ENCODE results near the gene ZNF678.
"Not testable (repeated sequence)": the region's sequence is repeated elsewhere in the genome, so short reads cannot be mapped to it uniquely, and the experiment has no call there.

ZNF678 gene

GRCh38 chr1:227662933-227663332 is 99.6 kb downstream of the ZNF678 start:
- Histone ChIP-seq H3K9me3 (ENCODE audit: control extremely low read depth in 1 of 5, control insufficient read depth in 4 of 5, insufficient read depth in 2 of 5, low read depth in 1 of 5, low read length in 4 of 5) (peaks cover 12 to 91% (median 48%) of the 10 kb centered on the region in 5 experiments), H3K4me1 (ENCODE audit: control extremely low read depth in 1 of 4, control insufficient read depth in 4 of 4, insufficient read depth in 4 of 4, low read length in 3 of 4) (no peaks in the 10 kb centered on the region), H3K4me3 (ENCODE audit: control insufficient read depth in 1 of 7, extremely low read depth in 1 of 7, insufficient read depth in 4 of 7, low read depth in 2 of 7, low read length in 6 of 7) (no peak overlapping the region), H3K27ac (ENCODE audit: insufficient read depth in 1 of 2, low read depth in 1 of 2, low read length in 2 of 2, poor library complexity in 1 of 2, severe bottlenecking in 2 of 2) (no peak overlapping the region), H3K36me3 (ENCODE audit: control insufficient read depth in 4 of 4, insufficient read depth in 4 of 4, low read length in 3 of 4) (peaks cover 7 to 36% (median 12%) of the 10 kb centered on the region in 4 experiments), H3K27me3 (replicated peaks in 2 of 5; ENCODE audit: control insufficient read depth in 4 of 5, insufficient read depth in 5 of 5, low read length in 4 of 5) (no peaks in the 10 kb centered on the region)
- no peak for DNase-seq
- CTCF ChIA-PET: no interaction called here
- POLR2A ChIA-PET: no interaction called here
- 100% methylated on average over 2 of the region's 2 CpGs for WGBS (ENCODE audit: insufficient coverage)

GRCh38 chr1:227666286-227666685 is 102.9 kb downstream of the ZNF678 start:
- no peaks in the 10 kb centered on the region for H3K4me1 ChIP-seq (ENCODE audit: control extremely low read depth in 1 of 4, control insufficient read depth in 4 of 4, insufficient read depth in 4 of 4, low read length in 3 of 4)
- no peak overlapping the region for H3K27ac ChIP-seq (ENCODE audit: insufficient read depth in 1 of 2, low read depth in 1 of 2, low read length in 2 of 2, poor library complexity in 1 of 2, severe bottlenecking in 2 of 2)
- CTCF ChIA-PET: interaction anchor here (0.6 kb wide), 1 partner anchor 604 kb away, joined by 3 read pairs; no protein-coding TSS in a partner anchor
- no peaks in the 10 kb centered on the region for H3K27me3 ChIP-seq (replicated peaks in 2 of 5; ENCODE audit: control insufficient read depth in 4 of 5, insufficient read depth in 5 of 5, low read length in 4 of 5)
- no peak overlapping the region for H3K4me3 ChIP-seq (ENCODE audit: control insufficient read depth in 1 of 7, extremely low read depth in 1 of 7, insufficient read depth in 4 of 7, low read depth in 2 of 7, low read length in 6 of 7)
- WGBS (ENCODE audit: insufficient coverage): no CpG with 5 or more reads among the region's 2 CpGs
- POLR2A ChIA-PET: no interaction called here
- peaks cover 16 to 93% (median 57%) of the 10 kb centered on the region in 5 experiments for H3K9me3 ChIP-seq (ENCODE audit: control extremely low read depth in 1 of 5, control insufficient read depth in 4 of 5, insufficient read depth in 2 of 5, low read depth in 1 of 5, low read length in 4 of 5)
- peaks cover 7 to 28% (median 9%) of the 10 kb centered on the region in 4 experiments for H3K36me3 ChIP-seq (ENCODE audit: control insufficient read depth in 4 of 4, insufficient read depth in 4 of 4, low read length in 3 of 4)
- no peak for DNase-seq

- WGBS (ENCODE audit: insufficient coverage): no CpG with 5 or more reads among the region's 1 CpG
- CTCF ChIA-PET: no interaction called here
- POLR2A ChIA-PET: no interaction called here
- Histone ChIP-seq H3K4me3 (ENCODE audit: control insufficient read depth in 1 of 7, extremely low read depth in 1 of 7, insufficient read depth in 4 of 7, low read depth in 2 of 7, low read length in 6 of 7) (no peak overlapping the region), H3K4me1 (ENCODE audit: control extremely low read depth in 1 of 4, control insufficient read depth in 4 of 4, insufficient read depth in 4 of 4, low read length in 3 of 4) (no peaks in the 10 kb centered on the region), H3K27me3 (replicated peaks in 2 of 5; ENCODE audit: control insufficient read depth in 4 of 5, insufficient read depth in 5 of 5, low read length in 4 of 5) (no peaks in the 10 kb centered on the region), H3K36me3 (ENCODE audit: control insufficient read depth in 4 of 4, insufficient read depth in 4 of 4, low read length in 3 of 4) (peaks cover 0 to 2% (median 0%) of the 10 kb centered on the region in 4 experiments), H3K9me3 (ENCODE audit: control extremely low read depth in 1 of 5, control insufficient read depth in 4 of 5, insufficient read depth in 2 of 5, low read depth in 1 of 5, low read length in 4 of 5) (peaks cover 20 to 80% (median 36%) of the 10 kb centered on the region in 5 experiments), H3K27ac (ENCODE audit: insufficient read depth in 1 of 2, low read depth in 1 of 2, low read length in 2 of 2, poor library complexity in 1 of 2, severe bottlenecking in 2 of 2) (no peak overlapping the region)
- DNase-seq: no peak
Observed at GRCh38 chr1:227673441-227673840, 110.1 kb downstream of the ZNF678 start.

- CTCF ChIA-PET: no interaction called here
- WGBS (ENCODE audit: insufficient coverage): 73% methylated on average over 5 of the region's 8 CpGs
Observed at GRCh38 chr1:227685807-227686206, 122.5 kb downstream of the ZNF678 start.

GRCh38 chr1:227697321-227697864 is 134.0 kb downstream of the ZNF678 start:
- H3K36me3 ChIP-seq (ENCODE audit: control insufficient read depth in 4 of 4, insufficient read depth in 4 of 4, low read length in 3 of 4): no peaks in the 10 kb centered on the region
- no peak overlapping the region for H3K4me3 ChIP-seq (ENCODE audit: control insufficient read depth in 1 of 7, extremely low read depth in 1 of 7, insufficient read depth in 4 of 7, low read depth in 2 of 7, low read length in 6 of 7)
- no peak for DNase-seq
- no peaks in the 10 kb centered on the region for H3K27me3 ChIP-seq (replicated peaks in 2 of 5; ENCODE audit: control insufficient read depth in 4 of 5, insufficient read depth in 5 of 5, low read length in 4 of 5)
- H3K4me1 ChIP-seq (ENCODE audit: control extremely low read depth in 1 of 4, control insufficient read depth in 4 of 4, insufficient read depth in 4 of 4, low read length in 3 of 4): no peaks in the 10 kb centered on the region
- H3K9me3 ChIP-seq (ENCODE audit: control extremely low read depth in 1 of 5, control insufficient read depth in 4 of 5, insufficient read depth in 2 of 5, low read depth in 1 of 5, low read length in 4 of 5): peaks cover 6 to 48% (median 11%) of the 10 kb centered on the region in 5 experiments
- ChIA-PET CTCF (no interaction called here), POLR2A (no interaction called here)
- H3K27ac ChIP-seq (ENCODE audit: insufficient read depth in 1 of 2, low read depth in 1 of 2, low read length in 2 of 2, poor library complexity in 1 of 2, severe bottlenecking in 2 of 2): no peak overlapping the region
- WGBS (ENCODE audit: insufficient coverage): no CpG with 5 or more reads among the region's 3 CpGs

More at GRCh38 chr1:227685807-227686206, 122.5 kb downstream of the ZNF678 start:
- POLR2A ChIA-PET: interaction anchor here (0.6 kb wide), 1 partner anchor 9 kb away, joined by 5 read pairs; no protein-coding TSS in a partner anchor
- no peak overlapping the region for H3K4me3 ChIP-seq (ENCODE audit: control insufficient read depth in 1 of 7, extremely low read depth in 1 of 7, insufficient read depth in 4 of 7, low read depth in 2 of 7, low read length in 6 of 7)
- H3K36me3 ChIP-seq (ENCODE audit: control insufficient read depth in 4 of 4, insufficient read depth in 4 of 4, low read length in 3 of 4): no peaks in the 10 kb centered on the region
- H3K27me3 ChIP-seq (replicated peaks in 2 of 5; ENCODE audit: control insufficient read depth in 4 of 5, insufficient read depth in 5 of 5, low read length in 4 of 5): no peaks in the 10 kb centered on the region
- DNase-seq: peak in 1 of 3 donors; percentile 26
- H3K27ac ChIP-seq (ENCODE audit: insufficient read depth in 1 of 2, low read depth in 1 of 2, low read length in 2 of 2, poor library complexity in 1 of 2, severe bottlenecking in 2 of 2): no peak overlapping the region
- peaks cover 5 to 22% (median 9%) of the 10 kb centered on the region in 5 experiments for H3K9me3 ChIP-seq (ENCODE audit: control extremely low read depth in 1 of 5, control insufficient read depth in 4 of 5, insufficient read depth in 2 of 5, low read depth in 1 of 5, low read length in 4 of 5)
- H3K4me1 ChIP-seq (ENCODE audit: control extremely low read depth in 1 of 4, control insufficient read depth in 4 of 4, insufficient read depth in 4 of 4, low read length in 3 of 4): no peaks in the 10 kb centered on the region

- DNase-seq; CTCF ChIA-PET; H3K4me3 ChIP-seq (ENCODE audit: control insufficient read depth in 1 of 7, extremely low read depth in 1 of 7, insufficient read depth in 4 of 7, low read depth in 2 of 7, low read length in 6 of 7); POLR2A ChIA-PET; H3K27ac ChIP-seq (ENCODE audit: insufficient read depth in 1 of 2, low read depth in 1 of 2, low read length in 2 of 2, poor library complexity in 1 of 2, severe bottlenecking in 2 of 2); H3K36me3 ChIP-seq (ENCODE audit: control insufficient read depth in 4 of 4, insufficient read depth in 4 of 4, low read length in 3 of 4); H3K27me3 ChIP-seq (replicated peaks in 2 of 5; ENCODE audit: control insufficient read depth in 4 of 5, insufficient read depth in 5 of 5, low read length in 4 of 5); H3K4me1 ChIP-seq (ENCODE audit: control extremely low read depth in 1 of 4, control insufficient read depth in 4 of 4, insufficient read depth in 4 of 4, low read length in 3 of 4): not testable (repeated sequence)
- H3K9me3 ChIP-seq (ENCODE audit: control extremely low read depth in 1 of 5, control insufficient read depth in 4 of 5, insufficient read depth in 2 of 5, low read depth in 1 of 5, low read length in 4 of 5): peaks cover 4 to 30% (median 8%) of the 10 kb centered on the region in 5 experiments
- no CpG with 5 or more reads among the region's 1 CpG for WGBS (ENCODE audit: insufficient coverage)
Observed at GRCh38 chr1:227701631-227702030, 138.3 kb downstream of the ZNF678 start.

GRCh38 chr1:227707846-227708245 is 144.5 kb downstream of the ZNF678 start:
- H3K4me3 ChIP-seq (ENCODE audit: control insufficient read depth in 1 of 7, extremely low read depth in 1 of 7, insufficient read depth in 4 of 7, low read depth in 2 of 7, low read length in 6 of 7): no peak overlapping the region
- ChIA-PET POLR2A (no interaction called here), CTCF (interaction anchor here (1.4 kb wide), 1 partner anchor 14 kb away, joined by 3 read pairs; no protein-coding TSS in a partner anchor)
- peaks cover 0 to 11% (median 0%) of the 10 kb centered on the region in 5 experiments for H3K9me3 ChIP-seq (ENCODE audit: control extremely low read depth in 1 of 5, control insufficient read depth in 4 of 5, insufficient read depth in 2 of 5, low read depth in 1 of 5, low read length in 4 of 5)
- H3K36me3 ChIP-seq (ENCODE audit: control insufficient read depth in 4 of 4, insufficient read depth in 4 of 4, low read length in 3 of 4): no peaks in the 10 kb centered on the region
- 87% methylated on average over 1 of the region's 1 CpG for WGBS (ENCODE audit: insufficient coverage)
- H3K27me3 ChIP-seq (replicated peaks in 2 of 5; ENCODE audit: control insufficient read depth in 4 of 5, insufficient read depth in 5 of 5, low read length in 4 of 5): no peaks in the 10 kb centered on the region
- DNase-seq: no peak
- no peak overlapping the region for H3K27ac ChIP-seq (ENCODE audit: insufficient read depth in 1 of 2, low read depth in 1 of 2, low read length in 2 of 2, poor library complexity in 1 of 2, severe bottlenecking in 2 of 2)
- no peaks in the 10 kb centered on the region for H3K4me1 ChIP-seq (ENCODE audit: control extremely low read depth in 1 of 4, control insufficient read depth in 4 of 4, insufficient read depth in 4 of 4, low read length in 3 of 4)

Measured in common myeloid progenitor, CD34-positive (primary cell).